Right lobe of liver (tissue), 6 donors: Measurements from ENCODE around the gene SLC7A9. TPM values are rescaled to one million over a fixed set of nuclear protein-coding genes. Genes with fewer than 3 reads are reported as not detected.
"Not testable (repeated sequence)": the region's sequence is repeated elsewhere in the genome, so short reads cannot be mapped to it uniquely, and the experiment has no call there.

ENCODE experiments used
- ATAC-seq, 4 donors: fragments of 200-7000 bp; cut with Tn5 transposase; one replicate each; pipeline ENCODE4 v1.9.1; 2020; ENCODE audit warnings: mild to moderate bottlenecking in 4 of 4, moderate library complexity in 4 of 4
- DNase-seq, 3 donors: peaks; one replicate each; pipeline ENCODE4 v3.0.0-alpha.2; 2020
- H3K27ac ChIP-seq, 3 donors: fragments of 200-600 bp; one replicate each; pipeline ENCODE4 v1.8.0; 2022
- H3K27me3 ChIP-seq, 2 donors: fragments of 200-600 bp; one replicate each; pipeline ENCODE4 v1.8.0; 2022
- H3K36me3 ChIP-seq, 4 donors: fragments of 200-600 bp; sonication (generic) in 1 of 4; one replicate each; pipeline versions ENCODE4 v1.5.1 to v1.8.0; 2017 to 2022; ENCODE audit warnings: control low read depth in 1 of 4
- H3K4me1 ChIP-seq, 4 donors: fragments of 200-600 bp; sonication (generic) in 1 of 4; one replicate each; pipeline versions ENCODE4 v1.5.1 to v1.8.0; 2017 to 2022; ENCODE audit warnings: control low read depth in 1 of 4
- H3K4me3 ChIP-seq, 3 donors: fragments of 200-600 bp; one replicate each; pipeline ENCODE4 v1.8.0; 2022
- H3K9me3 ChIP-seq, 4 donors: fragments of 200-600 bp; sonication (generic) in 1 of 4; one replicate each; pipeline versions ENCODE4 v1.5.1 to v1.8.0; 2017 to 2022; ENCODE audit warnings: control low read depth in 1 of 4
- POLR2A ChIP-seq: fragments of 450-650 bp; IDR thresholded peaks from one replicate; pipeline ENCODE4 v1.6.1; 2017; ENCODE audit warnings: antibody characterized with exemption, mild to moderate bottlenecking
- WGBS: methylation state at CpG from one replicate; pipeline ENCODE4 v1.1.6; 2018; ENCODE audit warnings: low coverage, low lambda C conversion rate; ENCODE audit not compliant: insufficient coverage; ENCODE audit errors: missing lambda C conversion rate; 5-methylcytosine and 5-hydroxymethylcytosine counted together
- intact Hi-C, 2 donors: fragments of 100-400 bp; cut with DNase I; formaldehyde crosslinking; loops; one replicate each; pipeline versions ENCODE4 v1.11.2 to v1.14.1; 2022
- total RNA-seq, 6 experiments: library from RNA; depleted of rRNA in 2 of 6; stranded (reverse); fragments of >200 nt in 2 of 6; fragmentation: NEBNext Ultra II Directional in 3 of 6; extraction: Animal tissue kit (Norgen Biotek cat#: 25700) in 3 of 6; gene quantifications; one replicate each; pipeline versions ENCODE4 v1.1.0 to v1.2.4, GENCODE V29; 2016 to 2023
- TF ChIP-seq, protein P1 (sequence below), 4 donors: fragments of 200-600 bp in 3 of 4; fragments of 450-650 bp in 1 of 4; IDR thresholded peaks; one replicate each; pipeline versions ENCODE4 v1.5.1 to v1.8.0; 2016 to 2022; ENCODE audit warnings: antibody characterized with exemption in 4 of 4, mild to moderate bottlenecking in 2 of 4
- donor health status: DM: no; HTN: yes; CAD: no.
- donor health status: DM: no; HTN: no; CAD: no.
- donor health status: DM: no; HTN: no; CAD: no.
- donor health status: DM: no; HTN: yes; CAD: no.
- donor health status: DM: no; HTN: yes; CAD: no.

SLC7A9 gene
- total RNA-seq, 6 experiments from 2014 or later, result 10.4 to 15.5 (median 13.5) TPM

DNA sequence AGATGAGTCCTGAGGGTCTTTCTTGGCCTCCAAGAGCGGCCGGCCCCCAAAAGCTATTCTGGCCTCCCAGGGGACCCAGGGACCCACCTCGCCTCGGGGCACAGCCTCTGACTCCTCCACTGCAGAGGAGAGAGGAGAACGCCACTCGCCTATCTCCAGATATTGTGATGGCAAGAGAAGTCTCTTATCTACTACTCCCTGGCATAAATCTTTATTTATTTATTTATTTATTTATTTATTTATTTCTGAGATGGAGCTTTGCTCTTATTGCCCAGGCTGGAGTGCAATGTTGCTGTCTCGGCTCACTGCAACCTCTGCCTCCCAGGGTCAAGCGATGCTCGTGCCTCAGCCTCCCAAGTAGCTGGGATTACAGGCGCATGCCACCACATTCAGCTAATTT lies 11.0 kb downstream of the SLC7A9 start:
- Histone ChIP-seq H3K4me1 (no peaks in the 10 kb centered on the region), H3K9me3 (no peaks in the 10 kb centered on the region), H3K27me3 (no peaks in the 10 kb centered on the region), H3K36me3 (peaks cover 0 to 17% (median 4%) of the 10 kb centered on the region in 4 donors), H3K4me3 (no peak overlapping the region), H3K27ac (no peak overlapping the region)
- peak in 1 of 3 donors; percentile 12 for DNase-seq
- ATAC-seq, result no peak
- TF ChIP-seq, protein P1, sequence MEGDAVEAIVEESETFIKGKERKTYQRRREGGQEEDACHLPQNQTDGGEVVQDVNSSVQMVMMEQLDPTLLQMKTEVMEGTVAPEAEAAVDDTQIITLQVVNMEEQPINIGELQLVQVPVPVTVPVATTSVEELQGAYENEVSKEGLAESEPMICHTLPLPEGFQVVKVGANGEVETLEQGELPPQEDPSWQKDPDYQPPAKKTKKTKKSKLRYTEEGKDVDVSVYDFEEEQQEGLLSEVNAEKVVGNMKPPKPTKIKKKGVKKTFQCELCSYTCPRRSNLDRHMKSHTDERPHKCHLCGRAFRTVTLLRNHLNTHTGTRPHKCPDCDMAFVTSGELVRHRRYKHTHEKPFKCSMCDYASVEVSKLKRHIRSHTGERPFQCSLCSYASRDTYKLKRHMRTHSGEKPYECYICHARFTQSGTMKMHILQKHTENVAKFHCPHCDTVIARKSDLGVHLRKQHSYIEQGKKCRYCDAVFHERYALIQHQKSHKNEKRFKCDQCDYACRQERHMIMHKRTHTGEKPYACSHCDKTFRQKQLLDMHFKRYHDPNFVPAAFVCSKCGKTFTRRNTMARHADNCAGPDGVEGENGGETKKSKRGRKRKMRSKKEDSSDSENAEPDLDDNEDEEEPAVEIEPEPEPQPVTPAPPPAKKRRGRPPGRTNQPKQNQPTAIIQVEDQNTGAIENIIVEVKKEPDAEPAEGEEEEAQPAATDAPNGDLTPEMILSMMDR (IDR thresholded peaks at IDR 0.05), result no peak
- TF ChIP-seq POLR2A, result no peak
- intact Hi-C loops, result no loop called here
- 95% methylated on average over 6 of the region's 10 CpGs for WGBS

DNA sequence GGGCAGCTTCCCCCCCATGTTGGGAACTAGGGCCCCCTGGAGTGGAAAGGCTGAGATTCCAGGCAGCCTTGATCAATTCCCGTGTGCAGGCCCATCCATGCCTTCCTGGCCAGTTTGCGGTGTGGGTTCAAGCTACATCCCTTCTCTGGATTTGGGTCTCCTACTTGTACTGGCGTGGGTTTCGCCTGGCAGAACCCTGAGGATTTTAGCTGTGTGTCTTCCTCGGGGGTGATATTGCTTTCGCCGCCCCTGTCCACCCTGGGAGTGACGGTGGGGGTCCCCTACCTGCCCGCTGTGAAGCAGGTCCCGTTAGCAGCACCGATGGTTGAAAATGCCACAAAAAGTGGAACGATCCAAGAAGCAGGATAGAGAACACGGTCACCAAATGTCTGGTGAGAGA lies 11.4 kb downstream of the SLC7A9 start:
- Histone ChIP-seq H3K4me1 (no peaks in the 10 kb centered on the region), H3K36me3 (peaks cover 0 to 16% (median 4%) of the 10 kb centered on the region in 4 donors), H3K27me3 (no peaks in the 10 kb centered on the region), H3K27ac (no peak overlapping the region), H3K4me3 (no peak overlapping the region), H3K9me3 (no peaks in the 10 kb centered on the region)
- peak in 1 of 3 donors; percentile 31 for DNase-seq
- intact Hi-C loops, result no loop called here
- WGBS, result 91% methylated on average over 11 of the region's 13 CpGs
- no peak for TF ChIP-seq POLR2A
- TF ChIP-seq, protein P1 (IDR thresholded peaks at IDR 0.05), result no peak
- no peak for ATAC-seq

- no peaks in the 10 kb centered on the region for H3K4me1 ChIP-seq
- ATAC-seq (no peak), DNase-seq (no peak)
- no peak overlapping the region for H3K4me3 ChIP-seq
- H3K36me3 ChIP-seq, result peaks cover 0 to 16% (median 4%) of the 10 kb centered on the region in 4 donors
- intact Hi-C loops, result no loop called here
- H3K27me3 ChIP-seq, result no peaks in the 10 kb centered on the region
- TF ChIP-seq, protein P1 (IDR thresholded peaks at IDR 0.05), result no peak
- TF ChIP-seq POLR2A, result no peak
- 98% methylated on average over 5 of the region's 5 CpGs for WGBS
- no peak overlapping the region for H3K27ac ChIP-seq
- H3K9me3 ChIP-seq, result no peaks in the 10 kb centered on the region
Observed at GRCh38 chr19:32857584-32857983, 12.0 kb downstream of the SLC7A9 start.

- 96% methylated on average over 7 of the region's 7 CpGs for WGBS
- ATAC-seq, H3K9me3 ChIP-seq, DNase-seq, intact Hi-C loops, H3K4me3 ChIP-seq, H3K27ac ChIP-seq, H3K27me3 ChIP-seq, H3K4me1 ChIP-seq: not testable (repeated sequence)
- H3K36me3 ChIP-seq, result peaks cover 0 to 16% (median 4%) of the 10 kb centered on the region in 4 donors
Observed at GRCh38 chr19:32856818-32857217, 12.7 kb downstream of the SLC7A9 start.

DNA sequence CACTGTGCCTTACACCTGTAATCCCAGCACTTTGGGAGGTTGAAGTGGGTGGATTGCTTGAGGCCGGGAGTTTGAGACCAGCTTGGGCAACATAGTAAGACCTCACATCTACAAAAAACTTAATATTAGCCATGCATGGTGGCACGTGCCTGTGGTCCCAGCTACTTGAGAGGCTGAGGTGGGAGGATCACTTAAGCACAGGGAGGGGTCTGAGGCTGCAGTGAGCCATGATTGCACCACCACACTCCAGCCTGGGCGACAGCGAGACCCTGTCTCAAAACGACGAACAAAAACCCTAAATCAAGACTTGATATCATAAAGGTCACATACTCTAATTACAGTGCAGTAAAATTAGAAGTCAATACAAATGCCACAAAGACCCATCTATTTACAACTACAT lies 17.4 kb downstream of the SLC7A9 start:
- DNase-seq (peak in 1 of 3 donors; percentile 14), ATAC-seq (no peak)
- Histone ChIP-seq H3K27me3 (no peaks in the 10 kb centered on the region), H3K27ac (no peak overlapping the region), H3K4me3 (no peak overlapping the region), H3K9me3 (no peaks in the 10 kb centered on the region), H3K36me3 (peaks cover 0 to 4% (median 2%) of the 10 kb centered on the region in 4 donors), H3K4me1 (no peaks in the 10 kb centered on the region)
- intact Hi-C loops, result no loop called here
- 87% methylated on average over 6 of the region's 6 CpGs for WGBS
- TF ChIP-seq POLR2A, result no peak

DNA sequence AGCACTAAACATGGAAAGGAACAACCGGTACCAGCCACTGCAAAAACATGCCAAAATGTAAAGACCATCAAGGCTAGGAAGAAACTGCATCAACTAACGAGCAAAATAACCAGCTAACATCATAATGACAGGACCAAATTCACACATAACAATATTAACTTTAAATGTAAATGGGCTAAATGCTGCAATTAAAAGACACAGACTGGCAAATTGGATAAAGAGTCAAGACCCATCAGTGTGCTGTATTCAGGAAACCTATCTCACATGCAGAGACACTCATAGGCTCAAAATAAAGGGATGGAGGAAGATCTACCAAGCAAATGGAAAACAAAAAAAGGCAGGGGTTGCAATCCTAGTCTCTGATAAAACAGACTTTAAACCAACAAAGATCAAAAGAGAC lies 21.5 kb downstream of the SLC7A9 start:
- H3K4me1 ChIP-seq, intact Hi-C loops, H3K4me3 ChIP-seq, H3K9me3 ChIP-seq, DNase-seq, ATAC-seq, H3K36me3 ChIP-seq, H3K27me3 ChIP-seq, H3K27ac ChIP-seq: not testable (repeated sequence)
- WGBS, result no CpG with 5 or more reads among the region's 2 CpGs
